HG03521 (cell line): Measurements from ENCODE around the gene VWA7.
"Not testable (repeated sequence)": the region's sequence is repeated elsewhere in the genome, so short reads cannot be mapped to it uniquely, and the experiment has no call there.

Experiments used
- ATAC-seq: cut with Tn5 transposase; IDR thresholded peaks from one replicate; pipeline ENCODE4 v1.9.1; 2021; ENCODE audit warnings: mild to moderate bottlenecking, moderate library complexity; ENCODE audit not compliant: unreplicated experiment

The VWA7 gene, protein sequence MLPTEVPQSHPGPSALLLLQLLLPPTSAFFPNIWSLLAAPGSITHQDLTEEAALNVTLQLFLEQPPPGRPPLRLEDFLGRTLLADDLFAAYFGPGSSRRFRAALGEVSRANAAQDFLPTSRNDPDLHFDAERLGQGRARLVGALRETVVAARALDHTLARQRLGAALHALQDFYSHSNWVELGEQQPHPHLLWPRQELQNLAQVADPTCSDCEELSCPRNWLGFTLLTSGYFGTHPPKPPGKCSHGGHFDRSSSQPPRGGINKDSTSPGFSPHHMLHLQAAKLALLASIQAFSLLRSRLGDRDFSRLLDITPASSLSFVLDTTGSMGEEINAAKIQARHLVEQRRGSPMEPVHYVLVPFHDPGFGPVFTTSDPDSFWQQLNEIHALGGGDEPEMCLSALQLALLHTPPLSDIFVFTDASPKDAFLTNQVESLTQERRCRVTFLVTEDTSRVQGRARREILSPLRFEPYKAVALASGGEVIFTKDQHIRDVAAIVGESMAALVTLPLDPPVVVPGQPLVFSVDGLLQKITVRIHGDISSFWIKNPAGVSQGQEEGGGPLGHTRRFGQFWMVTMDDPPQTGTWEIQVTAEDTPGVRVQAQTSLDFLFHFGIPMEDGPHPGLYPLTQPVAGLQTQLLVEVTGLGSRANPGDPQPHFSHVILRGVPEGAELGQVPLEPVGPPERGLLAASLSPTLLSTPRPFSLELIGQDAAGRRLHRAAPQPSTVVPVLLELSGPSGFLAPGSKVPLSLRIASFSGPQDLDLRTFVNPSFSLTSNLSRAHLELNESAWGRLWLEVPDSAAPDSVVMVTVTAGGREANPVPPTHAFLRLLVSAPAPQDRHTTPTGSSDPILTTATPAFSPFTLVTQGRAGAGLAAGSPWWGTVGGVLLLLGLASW

DNA sequence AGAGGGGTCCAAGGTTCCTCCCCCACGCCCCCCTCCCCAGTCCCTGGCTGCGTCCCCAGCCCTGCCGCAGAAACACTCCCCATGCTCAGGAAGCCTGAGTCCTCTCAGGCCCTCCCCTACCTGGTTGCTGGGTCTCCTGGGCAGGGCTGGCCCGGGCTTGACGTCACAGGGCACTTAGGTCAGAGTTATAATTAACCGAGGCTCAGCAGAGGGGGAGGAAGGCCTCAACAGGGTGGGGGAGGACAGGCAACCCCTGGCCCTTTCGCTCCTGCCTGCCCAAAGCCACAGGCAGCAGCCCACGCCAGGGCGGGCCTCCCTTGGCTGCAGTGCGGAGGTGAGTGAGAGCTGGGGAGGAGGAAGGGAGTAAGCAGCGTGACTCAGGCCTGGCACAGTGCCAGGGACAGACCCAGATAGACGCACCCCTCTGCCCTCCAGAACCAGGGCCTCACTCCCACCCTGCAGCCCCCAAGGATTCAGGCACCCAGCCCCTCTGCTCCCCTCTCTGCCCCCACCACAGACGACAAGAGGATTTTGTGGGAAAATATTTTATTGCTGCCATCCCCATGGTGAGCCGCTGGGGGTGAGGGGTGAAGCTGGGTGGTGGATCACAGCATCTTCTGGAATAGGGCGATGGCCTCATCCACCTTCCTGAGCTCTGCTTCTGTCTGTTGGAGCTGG lies at the start of gene VWA7:
Gene VWA7 (minus strand): TSS at position 340 of the 678 bp plus-strand sequence. CDS start 549 bp downstream, outside the sequence.
- ATAC-seq = no peak

DNA sequence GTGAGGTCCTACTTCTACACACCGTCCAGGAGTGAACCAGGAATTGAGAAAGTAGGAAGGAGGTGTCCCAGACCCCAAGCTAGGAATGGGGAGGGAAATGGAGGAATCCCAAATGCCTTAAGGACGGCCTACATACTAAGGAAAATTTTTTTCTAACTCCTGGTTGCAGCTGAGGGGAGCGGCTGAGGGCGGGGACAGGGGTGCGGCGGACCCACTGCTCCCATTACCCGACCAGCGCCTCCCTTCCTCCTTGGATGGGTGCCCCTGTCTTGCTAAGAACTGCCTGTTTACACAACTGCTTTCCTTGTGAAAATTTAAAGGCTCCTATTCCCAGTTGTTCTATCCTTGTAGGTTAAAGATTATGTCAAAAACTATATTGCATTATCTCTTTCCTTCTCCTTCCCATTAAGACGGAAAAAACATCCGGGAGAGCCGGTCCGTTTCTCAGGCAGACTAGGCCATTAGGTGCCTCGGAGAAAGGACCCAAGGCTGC lies 49.7 kb upstream of the VWA7 start:
- ATAC-seq = no peak

DNA sequence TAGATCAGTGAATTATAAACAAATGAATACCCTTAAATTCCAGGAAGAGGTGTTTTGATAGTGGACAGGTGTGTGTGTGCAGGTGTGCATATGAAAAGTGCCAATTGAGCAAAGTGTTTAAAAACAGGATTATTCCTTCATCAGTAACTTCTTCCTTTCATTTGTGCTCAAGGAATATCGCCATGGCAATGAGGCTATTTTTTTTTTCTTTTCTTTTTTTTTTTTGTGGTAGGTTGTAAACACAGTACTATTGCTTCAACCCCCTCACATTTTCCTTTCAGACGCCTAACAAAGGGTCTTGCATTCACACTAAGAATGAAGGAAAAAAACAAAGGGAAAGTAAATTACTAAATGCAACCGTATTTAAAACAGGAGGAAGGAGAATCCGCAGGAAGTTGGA lies 48.4 kb upstream of the VWA7 start:
- ATAC-seq = no peak

DNA sequence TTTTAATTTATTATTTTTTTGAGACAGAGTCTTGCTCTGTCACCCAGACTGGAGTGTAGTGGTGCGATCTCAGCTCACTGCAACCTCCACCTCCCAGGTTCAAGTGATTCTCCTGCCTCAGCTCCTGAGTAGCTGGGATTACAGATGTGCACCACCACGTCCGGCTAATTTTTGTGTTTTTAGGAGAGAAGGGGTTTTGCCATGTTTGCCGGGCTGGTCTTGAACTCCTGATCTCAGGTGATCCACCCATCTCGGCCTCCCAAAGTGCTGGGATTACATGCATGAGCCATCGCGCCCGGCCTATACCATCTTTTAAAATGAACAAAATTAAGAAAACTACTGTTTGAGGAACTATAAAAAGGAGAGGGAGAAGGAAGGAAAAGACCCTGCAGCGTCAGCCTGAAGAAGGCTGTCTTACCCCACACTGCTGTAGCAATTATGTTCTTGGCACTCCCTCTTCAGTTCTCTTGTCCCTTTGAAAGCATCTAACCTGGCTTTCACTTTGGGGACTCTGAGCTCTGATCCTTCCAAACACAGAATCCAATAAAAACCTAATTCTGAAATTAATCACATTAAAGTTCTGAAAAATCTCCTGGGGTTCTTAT lies 46.6 kb upstream of the VWA7 start:
- ATAC-seq = not testable (repeated sequence)

DNA sequence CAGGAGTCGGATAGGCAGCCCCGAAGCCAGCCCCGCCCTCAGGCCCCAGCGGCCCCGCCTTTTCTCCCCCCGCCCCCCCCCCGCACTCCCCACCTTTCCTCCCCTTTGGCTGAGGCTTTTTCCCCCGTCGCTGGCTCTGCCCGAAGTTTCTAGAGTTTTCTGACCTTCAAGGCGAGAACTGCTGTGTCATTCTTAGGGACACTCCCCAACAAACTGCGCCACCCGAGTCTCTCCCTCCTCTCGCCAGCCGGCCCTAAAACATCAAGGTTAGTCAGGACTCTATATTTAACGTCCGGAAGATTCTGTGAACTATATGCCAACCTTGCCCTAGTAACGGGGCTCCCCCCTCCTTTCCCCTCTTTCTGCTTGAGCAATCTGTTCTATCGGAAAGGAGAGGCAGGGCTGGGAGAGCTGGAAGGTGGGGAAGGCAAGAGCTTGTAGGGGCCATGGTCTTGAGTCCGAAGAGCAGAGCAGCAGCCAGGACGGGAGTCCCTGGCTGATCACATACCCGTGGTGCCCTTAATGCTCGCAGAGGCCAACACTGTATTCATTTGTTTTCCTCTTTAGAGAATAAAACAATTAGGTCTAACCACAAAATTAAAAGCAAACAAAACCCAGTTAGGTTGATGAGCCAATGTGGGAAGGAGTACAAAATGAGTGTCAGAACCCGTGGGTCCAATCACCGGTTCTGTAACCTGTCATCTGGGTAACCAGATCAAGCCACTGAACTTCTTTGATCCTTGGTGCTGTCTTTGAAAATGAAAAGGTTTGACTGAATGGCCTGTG lies 45.1 kb upstream of the VWA7 start:
- ATAC-seq = peak; percentile 33

DNA sequence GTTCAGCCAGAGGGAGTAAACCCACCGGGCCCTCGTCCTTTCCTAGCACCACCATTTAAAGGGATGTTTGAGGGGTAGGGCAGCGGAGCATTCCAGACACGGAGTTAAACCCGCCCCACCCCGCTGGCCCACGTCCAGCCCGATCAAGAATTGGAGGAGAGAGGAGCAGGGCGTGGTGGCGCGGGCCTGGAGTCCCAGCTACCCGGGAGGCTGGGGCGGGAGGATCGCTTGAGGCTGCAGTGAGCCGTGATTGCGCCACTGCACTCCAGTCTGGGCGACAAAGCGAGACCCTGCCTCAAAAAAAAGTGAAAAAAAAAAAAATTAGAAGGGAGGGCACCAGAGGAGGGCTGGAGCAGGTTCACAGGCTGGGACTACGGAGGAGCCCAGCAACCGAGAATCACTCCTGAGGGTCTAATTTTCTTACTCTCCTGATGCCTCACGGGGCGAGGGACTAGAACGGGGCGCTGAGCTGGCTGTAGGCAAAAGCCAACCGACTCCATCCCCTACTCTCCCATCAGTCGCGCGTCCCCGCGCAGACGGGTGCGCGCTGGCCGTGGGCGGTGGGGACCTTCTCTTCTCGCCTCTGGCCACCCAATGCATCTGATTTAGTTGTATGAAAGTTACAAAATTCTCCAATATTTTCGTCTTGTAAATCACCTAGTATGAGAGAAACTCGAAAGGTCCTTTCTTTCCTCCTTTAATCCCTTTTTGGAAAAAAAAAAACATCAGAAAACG lies 44.3 kb upstream of the VWA7 start:
- ATAC-seq = peak; percentile 38

DNA sequence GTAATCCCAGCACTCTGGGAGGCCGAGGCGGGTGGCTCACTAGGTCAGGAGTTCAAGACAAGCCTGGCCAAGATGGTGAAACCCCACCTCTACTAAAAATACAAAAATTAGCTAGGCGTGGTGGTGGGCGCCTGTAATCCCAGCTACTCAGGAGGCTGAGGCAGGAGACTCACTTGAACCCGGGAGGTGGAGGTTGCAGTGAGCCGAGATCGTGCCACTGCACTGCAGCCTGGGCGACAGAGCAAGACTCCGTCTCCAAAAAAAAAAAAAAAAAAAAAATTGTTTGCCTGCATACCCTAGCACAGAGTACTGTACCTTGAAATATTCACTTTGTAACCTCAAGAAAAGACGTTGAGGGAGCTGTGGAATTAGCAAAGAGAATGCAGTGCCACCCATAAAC lies 43.3 kb upstream of the VWA7 start:
- not testable (repeated sequence) for ATAC-seq

DNA sequence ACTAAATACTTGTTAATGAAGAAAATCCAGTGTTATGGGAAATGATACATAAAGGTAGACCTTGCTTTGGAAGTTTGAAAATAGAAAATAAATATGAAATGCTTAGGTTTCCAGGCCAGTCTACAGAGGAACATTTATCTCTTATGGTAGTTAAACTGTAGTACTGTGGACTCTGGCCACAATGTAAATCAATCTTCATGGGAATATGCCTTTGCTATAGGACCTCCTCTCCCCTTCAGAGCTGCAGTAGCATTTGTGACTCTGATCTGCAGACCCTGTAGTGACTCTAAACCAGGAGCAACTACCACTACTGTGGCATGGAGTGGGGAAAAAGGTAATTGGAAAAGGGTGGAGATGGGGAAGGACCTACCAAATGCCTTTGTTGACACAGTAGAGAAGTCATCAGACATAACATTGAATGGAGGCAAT lies 42.8 kb upstream of the VWA7 start:
- no peak for ATAC-seq

DNA sequence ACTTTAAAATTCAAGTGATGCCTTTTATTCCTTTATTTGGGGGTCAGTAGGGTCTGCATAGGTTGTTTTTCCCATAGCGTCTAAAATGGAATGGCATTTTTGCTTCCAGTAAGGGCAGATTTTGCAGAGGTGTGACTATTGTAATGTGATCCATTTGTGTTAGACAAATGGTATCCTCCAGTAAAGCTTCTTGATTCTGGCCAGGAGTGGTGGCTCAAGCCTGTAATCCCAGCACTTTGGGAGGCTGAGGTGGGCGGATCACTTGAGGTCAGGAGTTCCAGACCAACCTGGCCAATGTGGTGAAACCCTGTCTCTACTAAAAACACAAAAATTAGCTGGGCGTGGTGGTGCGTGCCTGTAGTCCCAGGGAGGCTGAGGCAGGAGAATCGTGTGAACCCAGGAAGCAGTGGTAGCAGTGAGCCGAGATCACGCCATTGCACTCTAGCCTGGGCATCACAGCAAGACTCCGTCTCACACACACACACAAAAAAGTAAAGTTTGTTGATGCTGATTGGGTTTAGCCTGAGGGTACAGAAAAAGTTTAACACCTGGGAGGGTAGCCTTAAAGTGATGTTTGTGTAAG lies 40.9 kb upstream of the VWA7 start:
- not testable (repeated sequence) for ATAC-seq

DNA sequence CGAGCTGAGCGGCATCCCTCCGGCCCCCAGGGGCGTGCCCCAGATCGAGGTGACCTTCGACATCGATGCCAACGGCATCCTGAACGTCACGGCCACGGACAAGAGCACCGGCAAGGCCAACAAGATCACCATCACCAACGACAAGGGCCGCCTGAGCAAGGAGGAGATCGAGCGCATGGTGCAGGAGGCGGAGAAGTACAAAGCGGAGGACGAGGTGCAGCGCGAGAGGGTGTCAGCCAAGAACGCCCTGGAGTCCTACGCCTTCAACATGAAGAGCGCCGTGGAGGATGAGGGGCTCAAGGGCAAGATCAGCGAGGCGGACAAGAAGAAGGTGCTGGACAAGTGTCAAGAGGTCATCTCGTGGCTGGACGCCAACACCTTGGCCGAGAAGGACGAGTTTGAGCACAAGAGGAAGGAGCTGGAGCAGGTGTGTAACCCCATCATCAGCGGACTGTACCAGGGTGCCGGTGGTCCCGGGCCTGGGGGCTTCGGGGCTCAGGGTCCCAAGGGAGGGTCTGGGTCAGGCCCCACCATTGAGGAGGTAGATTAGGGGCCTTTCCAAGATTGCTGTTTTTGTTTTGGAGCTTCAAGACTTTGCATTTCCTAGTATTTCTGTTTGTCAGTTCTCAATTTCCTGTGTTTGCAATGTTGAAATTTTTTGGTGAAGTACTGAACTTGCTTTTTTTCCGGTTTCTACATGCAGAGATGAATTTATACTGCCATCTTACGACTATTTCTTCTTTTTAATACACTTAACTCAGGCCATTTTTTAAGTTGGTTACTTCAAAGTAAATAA lies 40.2 kb upstream of the VWA7 start:
- ATAC-seq = not testable (repeated sequence)

DNA sequence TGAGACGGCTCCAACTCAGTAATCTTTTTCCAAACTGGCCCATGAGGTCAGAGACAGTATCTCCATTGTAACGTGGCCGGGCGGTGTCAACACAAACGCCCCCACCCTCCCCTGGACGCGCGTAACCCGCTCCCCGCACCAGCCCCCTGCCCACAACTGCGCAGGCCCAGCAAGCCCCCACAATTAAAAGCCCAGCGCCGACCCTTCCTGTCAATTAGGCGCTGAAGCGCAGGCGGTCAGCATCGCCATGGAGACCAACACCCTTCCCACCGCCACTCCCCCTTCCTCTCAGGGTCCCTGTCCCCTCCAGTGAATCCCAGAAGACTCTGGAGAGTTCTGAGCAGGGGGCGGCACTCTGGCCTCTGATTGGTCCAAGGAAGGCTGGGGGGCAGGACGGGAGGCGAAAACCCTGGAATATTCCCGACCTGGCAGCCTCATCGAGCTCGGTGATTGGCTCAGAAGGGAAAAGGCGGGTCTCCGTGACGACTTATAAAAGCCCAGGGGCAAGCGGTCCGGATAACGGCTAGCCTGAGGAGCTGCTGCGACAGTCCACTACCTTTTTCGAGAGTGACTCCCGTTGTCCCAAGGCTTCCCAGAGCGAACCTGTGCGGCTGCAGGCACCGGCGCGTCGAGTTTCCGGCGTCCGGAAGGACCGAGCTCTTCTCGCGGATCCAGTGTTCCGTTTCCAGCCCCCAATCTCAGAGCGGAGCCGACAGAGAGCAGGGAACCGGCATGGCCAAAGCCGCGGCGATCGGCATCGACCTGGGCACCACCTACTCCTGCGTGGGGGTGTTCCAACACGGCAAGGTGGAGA lies 38.1 kb upstream of the VWA7 start, which contains the start of the genes HSPA1A and HSPA1L:
Gene HSPA1A (plus strand): TSS at position 519 of the 814 bp plus-strand sequence. CDS start 214 bp downstream, at position 733.
Gene HSPA1L (minus strand): TSS at position 259 of the 814 bp plus-strand sequence. CDS start 3,311 bp downstream, outside the sequence.
- ATAC-seq = peak; percentile 36

DNA sequence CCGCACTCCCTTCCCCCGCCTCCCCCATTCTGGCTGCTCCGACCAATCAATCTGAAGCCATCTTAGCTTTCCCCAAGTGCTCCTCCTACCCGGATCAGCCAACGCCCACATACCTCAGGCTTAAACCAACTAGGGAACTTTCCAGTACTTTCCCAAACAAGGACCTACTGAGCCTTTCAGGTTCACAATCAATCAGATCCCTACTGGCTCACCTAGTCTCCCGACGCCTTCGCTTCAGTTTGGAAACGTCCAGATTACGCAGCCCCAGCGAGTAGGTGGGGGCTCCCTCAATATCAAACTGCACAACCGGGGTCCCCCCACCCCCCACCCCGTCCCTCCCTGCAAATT lies 37.5 kb upstream of the VWA7 start:
- no peak for ATAC-seq

DNA sequence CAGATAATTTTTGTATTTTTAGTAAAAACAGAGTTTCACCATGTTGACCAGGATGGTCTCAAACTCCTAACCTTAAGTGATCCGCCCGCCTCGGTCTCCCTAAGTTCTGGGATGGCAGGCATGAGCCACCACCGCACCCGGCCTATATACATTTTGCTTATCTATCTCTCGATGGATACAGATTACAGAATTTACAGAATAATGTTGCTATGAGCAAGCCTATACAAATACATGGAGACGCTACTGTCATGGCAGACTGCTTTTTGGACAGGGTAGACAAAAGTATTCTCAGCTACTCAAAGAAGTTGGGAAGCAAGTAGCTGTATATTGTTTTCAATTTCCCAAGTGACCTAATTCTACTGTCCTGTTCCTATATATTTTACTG lies 36.3 kb upstream of the VWA7 start:
- ATAC-seq = no peak

DNA sequence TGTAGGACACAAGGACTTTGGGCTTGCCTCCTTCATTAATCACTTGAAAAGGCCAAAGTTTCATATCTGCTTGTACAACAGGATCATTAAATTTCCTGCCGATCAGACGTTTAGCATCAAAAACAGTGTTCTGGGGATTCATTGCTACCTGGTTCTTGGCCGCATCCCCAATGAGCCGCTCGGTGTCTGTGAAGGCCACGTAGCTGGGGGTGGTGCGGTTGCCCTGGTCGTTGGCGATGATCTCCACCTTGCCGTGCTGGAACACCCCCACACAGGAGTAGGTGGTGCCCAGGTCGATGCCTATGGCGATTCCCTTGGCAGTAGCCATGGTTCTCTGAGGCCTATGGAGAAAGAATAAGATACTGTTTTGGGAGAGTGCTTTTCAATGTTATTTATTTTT lies 34.5 kb upstream of the VWA7 start:
- no peak for ATAC-seq

DNA sequence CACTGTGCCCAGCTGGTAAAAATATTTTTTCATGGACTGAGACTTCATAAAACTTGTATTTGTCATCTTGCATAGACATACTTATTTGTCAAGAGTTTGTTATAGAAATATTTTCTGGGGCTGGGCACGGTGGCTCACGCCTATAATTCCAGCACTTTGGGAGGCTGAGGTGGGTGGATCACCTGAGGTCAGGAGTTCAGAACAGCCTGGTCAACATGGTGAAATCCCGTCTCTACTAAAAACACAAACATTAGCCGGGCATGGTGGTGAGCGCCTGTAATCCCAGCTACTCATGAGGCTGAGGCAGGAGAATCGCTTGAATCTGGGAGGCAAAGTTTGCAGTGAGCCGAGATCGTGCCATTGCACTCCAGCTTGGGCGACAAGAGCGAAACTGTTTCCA lies 31.5 kb upstream of the VWA7 start:
- not testable (repeated sequence) for ATAC-seq

DNA sequence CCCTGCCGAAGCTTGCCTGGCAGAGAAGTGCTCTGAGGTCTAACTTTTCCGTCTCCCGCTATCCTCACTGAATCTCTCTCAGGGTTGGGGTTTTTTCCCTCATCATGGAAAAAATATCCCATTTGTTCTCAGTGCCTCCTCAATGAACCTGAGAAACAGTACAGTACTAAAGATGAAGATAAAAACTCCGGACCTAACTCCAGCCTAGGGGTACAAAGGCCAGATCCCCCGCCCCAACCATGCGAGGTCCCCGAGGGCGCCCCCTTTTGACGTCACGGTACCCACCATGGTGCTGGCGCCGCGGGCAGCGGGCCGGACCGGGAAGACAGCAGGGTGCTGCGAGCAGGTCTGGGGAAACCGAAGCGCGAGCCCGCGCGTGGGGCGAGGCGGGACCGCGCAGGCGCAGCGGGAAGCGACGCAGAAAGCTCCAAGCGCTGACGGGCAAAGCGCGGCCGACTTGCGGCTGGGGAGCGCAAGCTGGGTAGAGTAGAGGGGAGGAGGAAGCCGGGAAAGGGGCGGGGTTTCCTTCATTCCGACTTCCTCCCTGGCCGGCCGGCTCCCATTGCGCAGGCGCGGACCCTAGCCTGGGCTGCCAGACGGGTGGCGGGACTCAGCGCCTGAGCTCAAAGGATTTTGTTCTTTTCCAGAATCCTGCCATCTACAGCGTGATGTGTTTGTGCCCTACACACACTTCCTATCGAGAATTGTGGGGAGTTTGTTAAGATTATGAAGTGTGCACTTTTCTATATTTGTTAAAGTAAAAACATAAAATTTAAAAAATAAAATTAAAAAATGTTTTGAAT lies 29.5 kb upstream of the VWA7 start, which contains the start of gene LSM2:
Gene LSM2 (minus strand): TSS at position 497 of the 803 bp plus-strand sequence. CDS start 209 bp downstream, at position 288.
- peak; percentile 87 for ATAC-seq
